Ovary (tissue), 3 donors: ENCODE measurements around the gene ZCCHC2.

Experiments
- CTCF ChIP-seq, 3 donors: fragments of 450-650 bp in 2 of 3; fragments of 200-600 bp in 1 of 3; IDR thresholded peaks; one replicate each; pipeline versions ENCODE4 v1.5.1 to v1.8.0; 2016 to 2022; ENCODE audit warnings: antibody characterized with exemption in 3 of 3, mild to moderate bottlenecking in 1 of 3
- EP300 ChIP-seq: sonication (generic); formaldehyde crosslinking; IDR thresholded peaks from one replicate; pipeline ENCODE4 v1.6.1; 2017; ENCODE audit warnings: antibody characterized with exemption
- POLR2A ChIP-seq: fragments of 450-650 bp; IDR thresholded peaks from one replicate; pipeline ENCODE4 v1.6.1; 2017; ENCODE audit warnings: antibody characterized with exemption, mild to moderate bottlenecking, moderate library complexity
- donor health status: DM: no; HTN: no; CAD: no.

- TF ChIP-seq CTCF (IDR thresholded peaks at IDR 0.05) (no peak), POLR2A (no peak), EP300 (no peak)
Observed at GRCh38 chr18:62590799-62591590, 68.2 kb downstream of the ZCCHC2 start.
